ENCODE data around the gene GARRE1. TPM values are rescaled to one million over a fixed set of nuclear protein-coding genes. Genes with fewer than 3 reads are reported as not detected.
A peak's percentile ranks its signal among the peaks of the same experiment; 100 is the strongest.

Gene GARRE1
- total and polyA plus RNA-seq, 4 donors = 4.0 to 13.7 (median 9.0) TPM

- Histone ChIP-seq H3K9me3 (ENCODE audit: control insufficient read depth in 4 of 4, low read length in 3 of 4) (no peaks in the 10 kb centered on the region), H3K4me3 (ENCODE audit: low read depth in 1 of 3, low read length in 3 of 3) (no peak overlapping the region), H3K9ac (ENCODE audit: low read depth in 1 of 2, low read length in 2 of 2) (no peak overlapping the region), H3K36me3 (ENCODE audit: control insufficient read depth in 4 of 4, insufficient read depth in 3 of 4, low read depth in 1 of 4, low read length in 3 of 4) (peaks cover 3 to 22% (median 15%) of the 10 kb centered on the region in 4 donors), H3K27ac (ENCODE audit: low read depth in 1 of 2, low read length in 2 of 2) (peak overlapping the region in 1 of 2 donors; percentile 39), H3K4me1 (ENCODE audit: control insufficient read depth in 4 of 4, insufficient read depth in 4 of 4, low read length in 3 of 4) (peaks cover 0 to 4% (median 1%) of the 10 kb centered on the region in 4 donors), H3K27me3 (ENCODE audit: control insufficient read depth in 4 of 4, insufficient read depth in 4 of 4, low read length in 3 of 4) (no peaks in the 10 kb centered on the region)
- DNase-seq (ENCODE audit: low spot score) = no peak
- TF ChIP-seq JUND (IDR thresholded peaks at IDR 0.05) = peak in 1 of 2 donors; percentile 35
- no peak for TF ChIP-seq NR2F2 (IDR thresholded peaks at IDR 0.05)
- WGBS = 66% methylated on average over 11 of the region's 11 CpGs
These were observed 21.5 kb upstream of the GARRE1 start for GRCh38 chr19:34232566-34233481.

DNA sequence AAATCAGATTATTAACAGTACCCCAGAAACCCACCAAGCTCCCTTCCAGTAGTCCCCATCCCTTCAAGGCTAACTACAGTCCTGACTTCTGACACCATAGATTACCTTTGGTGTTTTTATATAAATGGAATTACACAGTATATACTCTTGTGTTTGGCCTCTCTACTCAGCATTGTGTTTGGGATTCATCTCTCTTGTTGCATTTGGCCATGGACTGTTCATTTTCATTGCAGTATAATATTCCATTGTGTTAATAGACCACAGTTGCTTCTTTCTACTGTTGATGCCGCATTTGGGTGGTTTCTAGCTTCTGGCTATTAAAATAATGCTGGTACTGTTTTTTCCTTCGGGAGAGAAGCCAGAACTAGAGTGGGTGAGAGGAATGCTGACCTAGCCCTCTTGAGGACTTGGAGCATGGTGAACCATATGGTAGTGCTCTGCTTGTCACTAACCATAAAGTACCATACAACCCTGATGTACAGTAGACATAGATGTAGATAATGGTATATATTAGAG lies 18.9 kb upstream of the GARRE1 start:
- H3K9ac ChIP-seq (ENCODE audit: low read depth in 1 of 2, low read length in 2 of 2) = no peak overlapping the region
- TF ChIP-seq ZBTB33 (IDR thresholded peaks at IDR 0.05) = no peak
- no peak for TF ChIP-seq MAX (IDR thresholded peaks at IDR 0.05)
- TF ChIP-seq YY1 (IDR thresholded peaks at IDR 0.05) = no peak
- TF ChIP-seq, protein P1, sequence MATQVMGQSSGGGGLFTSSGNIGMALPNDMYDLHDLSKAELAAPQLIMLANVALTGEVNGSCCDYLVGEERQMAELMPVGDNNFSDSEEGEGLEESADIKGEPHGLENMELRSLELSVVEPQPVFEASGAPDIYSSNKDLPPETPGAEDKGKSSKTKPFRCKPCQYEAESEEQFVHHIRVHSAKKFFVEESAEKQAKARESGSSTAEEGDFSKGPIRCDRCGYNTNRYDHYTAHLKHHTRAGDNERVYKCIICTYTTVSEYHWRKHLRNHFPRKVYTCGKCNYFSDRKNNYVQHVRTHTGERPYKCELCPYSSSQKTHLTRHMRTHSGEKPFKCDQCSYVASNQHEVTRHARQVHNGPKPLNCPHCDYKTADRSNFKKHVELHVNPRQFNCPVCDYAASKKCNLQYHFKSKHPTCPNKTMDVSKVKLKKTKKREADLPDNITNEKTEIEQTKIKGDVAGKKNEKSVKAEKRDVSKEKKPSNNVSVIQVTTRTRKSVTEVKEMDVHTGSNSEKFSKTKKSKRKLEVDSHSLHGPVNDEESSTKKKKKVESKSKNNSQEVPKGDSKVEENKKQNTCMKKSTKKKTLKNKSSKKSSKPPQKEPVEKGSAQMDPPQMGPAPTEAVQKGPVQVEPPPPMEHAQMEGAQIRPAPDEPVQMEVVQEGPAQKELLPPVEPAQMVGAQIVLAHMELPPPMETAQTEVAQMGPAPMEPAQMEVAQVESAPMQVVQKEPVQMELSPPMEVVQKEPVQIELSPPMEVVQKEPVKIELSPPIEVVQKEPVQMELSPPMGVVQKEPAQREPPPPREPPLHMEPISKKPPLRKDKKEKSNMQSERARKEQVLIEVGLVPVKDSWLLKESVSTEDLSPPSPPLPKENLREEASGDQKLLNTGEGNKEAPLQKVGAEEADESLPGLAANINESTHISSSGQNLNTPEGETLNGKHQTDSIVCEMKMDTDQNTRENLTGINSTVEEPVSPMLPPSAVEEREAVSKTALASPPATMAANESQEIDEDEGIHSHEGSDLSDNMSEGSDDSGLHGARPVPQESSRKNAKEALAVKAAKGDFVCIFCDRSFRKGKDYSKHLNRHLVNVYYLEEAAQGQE (IDR thresholded peaks at IDR 0.05) = no peak
- TF ChIP-seq JUND (IDR thresholded peaks at IDR 0.05) = no peak
- no peak for TF ChIP-seq ATF3 (IDR thresholded peaks at IDR 0.05)
- TF ChIP-seq, protein P2, sequence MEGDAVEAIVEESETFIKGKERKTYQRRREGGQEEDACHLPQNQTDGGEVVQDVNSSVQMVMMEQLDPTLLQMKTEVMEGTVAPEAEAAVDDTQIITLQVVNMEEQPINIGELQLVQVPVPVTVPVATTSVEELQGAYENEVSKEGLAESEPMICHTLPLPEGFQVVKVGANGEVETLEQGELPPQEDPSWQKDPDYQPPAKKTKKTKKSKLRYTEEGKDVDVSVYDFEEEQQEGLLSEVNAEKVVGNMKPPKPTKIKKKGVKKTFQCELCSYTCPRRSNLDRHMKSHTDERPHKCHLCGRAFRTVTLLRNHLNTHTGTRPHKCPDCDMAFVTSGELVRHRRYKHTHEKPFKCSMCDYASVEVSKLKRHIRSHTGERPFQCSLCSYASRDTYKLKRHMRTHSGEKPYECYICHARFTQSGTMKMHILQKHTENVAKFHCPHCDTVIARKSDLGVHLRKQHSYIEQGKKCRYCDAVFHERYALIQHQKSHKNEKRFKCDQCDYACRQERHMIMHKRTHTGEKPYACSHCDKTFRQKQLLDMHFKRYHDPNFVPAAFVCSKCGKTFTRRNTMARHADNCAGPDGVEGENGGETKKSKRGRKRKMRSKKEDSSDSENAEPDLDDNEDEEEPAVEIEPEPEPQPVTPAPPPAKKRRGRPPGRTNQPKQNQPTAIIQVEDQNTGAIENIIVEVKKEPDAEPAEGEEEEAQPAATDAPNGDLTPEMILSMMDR (IDR thresholded peaks at IDR 0.05; ENCODE audit: low read depth, low read length, missing input control) = no peak
- no peak for TF ChIP-seq TAF1 (conservative IDR thresholded peaks at IDR 0.05)
- TF ChIP-seq RXRA (IDR thresholded peaks at IDR 0.05) = no peak
- TF ChIP-seq GABPA (IDR thresholded peaks at IDR 0.05 in 1 of 2, conservative IDR thresholded peaks at IDR 0.05 in 1 of 2) = no peak
- TF ChIP-seq FOXA1 (IDR thresholded peaks at IDR 0.05) = no peak
- TF ChIP-seq NR2F2 (IDR thresholded peaks at IDR 0.05) = no peak
- no peak for TF ChIP-seq EGR1 (IDR thresholded peaks at IDR 0.05; ENCODE audit: low read depth in 2 of 2)
- TF ChIP-seq HNF4G (IDR thresholded peaks at IDR 0.05) = no peak
- TF ChIP-seq FOXA2 (IDR thresholded peaks at IDR 0.05) = no peak
- TF ChIP-seq RAD21 (IDR thresholded peaks at IDR 0.05) = no peak
- TF ChIP-seq HNF4A (conservative IDR thresholded peaks at IDR 0.05) = no peak
- TF ChIP-seq SP1 (IDR thresholded peaks at IDR 0.05) = no peak
- WGBS = 96% methylated on average over 2 of the region's 2 CpGs

More for the DNA sequence above, 18.9 kb upstream of the GARRE1 start:
- DNase-seq (ENCODE audit: low spot score) = no peak
- H3K4me3 ChIP-seq (ENCODE audit: low read depth in 1 of 3, low read length in 3 of 3) = no peak overlapping the region
- H3K27ac ChIP-seq (ENCODE audit: low read depth in 1 of 2, low read length in 2 of 2) = no peak overlapping the region
- H3K27me3 ChIP-seq (ENCODE audit: control insufficient read depth in 4 of 4, insufficient read depth in 4 of 4, low read length in 3 of 4) = no peaks in the 10 kb centered on the region
- peaks cover 0 to 4% (median 1%) of the 10 kb centered on the region in 4 donors for H3K4me1 ChIP-seq (ENCODE audit: control insufficient read depth in 4 of 4, insufficient read depth in 4 of 4, low read length in 3 of 4)
- peaks cover 0 to 3% (median 0%) of the 10 kb centered on the region in 4 donors for H3K36me3 ChIP-seq (ENCODE audit: control insufficient read depth in 4 of 4, insufficient read depth in 3 of 4, low read depth in 1 of 4, low read length in 3 of 4)
- H3K9me3 ChIP-seq (ENCODE audit: control insufficient read depth in 4 of 4, low read length in 3 of 4) = no peaks in the 10 kb centered on the region
